IPS-15b (cell line): ENCODE data around the gene NEO1.
"Not testable (repeated sequence)": the region's sequence is repeated elsewhere in the genome, so short reads cannot be mapped to it uniquely, and the experiment has no call there.

Experiments used
- H3K27me3 ChIP-seq: one replicate; pipeline ENCODE4 v1.6.1; 2013; ENCODE audit warnings: low read length; ENCODE audit not compliant: control insufficient read depth, insufficient read depth
- H3K36me3 ChIP-seq: one replicate; pipeline ENCODE4 v1.6.1; 2013; ENCODE audit warnings: low read length; ENCODE audit not compliant: control insufficient read depth, insufficient read depth
- H3K4me1 ChIP-seq: one replicate; pipeline ENCODE4 v1.6.1; 2013; ENCODE audit warnings: mild to moderate bottlenecking, low read length; ENCODE audit not compliant: control insufficient read depth, insufficient read depth
- H3K4me3 ChIP-seq: one replicate; pipeline ENCODE4 v1.5.1; 2013; ENCODE audit warnings: low read depth, low read length
- H3K9ac ChIP-seq: one replicate; pipeline ENCODE4 v1.6.1; 2013; ENCODE audit warnings: low read depth, mild to moderate bottlenecking, low read length
- H3K9me3 ChIP-seq: one replicate; pipeline ENCODE4 v1.6.1; 2013; ENCODE audit warnings: mild to moderate bottlenecking, low read length; ENCODE audit not compliant: control insufficient read depth, insufficient read depth

NEO1 gene

GRCh38 chr15:73153024-73153423 lies 100.8 kb downstream of the NEO1 start:
- no peak overlapping the region for H3K4me3 ChIP-seq

GRCh38 chr15:73153447-73153846 lies 101.2 kb downstream of the NEO1 start:
- Histone ChIP-seq H3K27me3 (no peaks in the 10 kb centered on the region), H3K4me1 (no peaks in the 10 kb centered on the region), H3K4me3 (no peak overlapping the region), H3K9me3 (no peaks in the 10 kb centered on the region), H3K36me3 (no peaks in the 10 kb centered on the region), H3K9ac (no peak overlapping the region)

More at GRCh38 chr15:73153024-73153423, 100.8 kb downstream of the NEO1 start:
- Histone ChIP-seq H3K27me3 (no peaks in the 10 kb centered on the region), H3K9ac (no peak overlapping the region), H3K36me3 (no peaks in the 10 kb centered on the region), H3K9me3 (no peaks in the 10 kb centered on the region), H3K4me1 (no peaks in the 10 kb centered on the region)

GRCh38 chr15:73156431-73157191 lies 104.3 kb downstream of the NEO1 start:
- Histone ChIP-seq H3K27me3 (no peaks in the 10 kb centered on the region), H3K36me3 (no peaks in the 10 kb centered on the region), H3K4me3 (no peak overlapping the region), H3K4me1 (no peaks in the 10 kb centered on the region), H3K9ac (no peak overlapping the region), H3K9me3 (no peaks in the 10 kb centered on the region)

GRCh38 chr15:73161546-73161945 lies 109.3 kb downstream of the NEO1 start:
- Histone ChIP-seq H3K27me3 (no peaks in the 10 kb centered on the region), H3K9me3 (no peaks in the 10 kb centered on the region), H3K9ac (no peak overlapping the region), H3K4me1 (no peaks in the 10 kb centered on the region), H3K36me3 (no peaks in the 10 kb centered on the region), H3K4me3 (no peak overlapping the region)

- no peaks in the 10 kb centered on the region for H3K9me3 ChIP-seq
- no peaks in the 10 kb centered on the region for H3K36me3 ChIP-seq
- H3K27me3 ChIP-seq = no peaks in the 10 kb centered on the region
- no peaks in the 10 kb centered on the region for H3K4me1 ChIP-seq
- H3K9ac ChIP-seq = no peak overlapping the region
- no peak overlapping the region for H3K4me3 ChIP-seq
Observed at GRCh38 chr15:73165435-73165834, 113.2 kb downstream of the NEO1 start.

- Histone ChIP-seq H3K9me3 (no peaks in the 10 kb centered on the region), H3K4me1 (no peaks in the 10 kb centered on the region), H3K36me3 (no peaks in the 10 kb centered on the region), H3K27me3 (no peaks in the 10 kb centered on the region), H3K9ac (no peak overlapping the region), H3K4me3 (no peak overlapping the region)
Observed at GRCh38 chr15:73165844-73166243, 113.6 kb downstream of the NEO1 start.

- H3K4me3 ChIP-seq, H3K27me3 ChIP-seq, H3K9ac ChIP-seq, H3K36me3 ChIP-seq, H3K9me3 ChIP-seq, H3K4me1 ChIP-seq: not testable (repeated sequence)
Observed at GRCh38 chr15:73166711-73167110, 114.4 kb downstream of the NEO1 start.

GRCh38 chr15:73168487-73168886 lies 116.2 kb downstream of the NEO1 start:
- Histone ChIP-seq H3K4me1 (no peaks in the 10 kb centered on the region), H3K9ac (no peak overlapping the region), H3K36me3 (no peaks in the 10 kb centered on the region), H3K27me3 (no peaks in the 10 kb centered on the region), H3K4me3 (no peak overlapping the region), H3K9me3 (no peaks in the 10 kb centered on the region)

GRCh38 chr15:73171711-73172110 lies 119.4 kb downstream of the NEO1 start:
- Histone ChIP-seq H3K4me3 (no peak overlapping the region), H3K4me1 (peaks cover 5% of the 10 kb centered on the region), H3K9me3 (no peaks in the 10 kb centered on the region), H3K36me3 (no peaks in the 10 kb centered on the region), H3K9ac (no peak overlapping the region), H3K27me3 (no peaks in the 10 kb centered on the region)

- H3K4me3 ChIP-seq = no peak overlapping the region
- H3K27me3 ChIP-seq = no peaks in the 10 kb centered on the region
- no peaks in the 10 kb centered on the region for H3K36me3 ChIP-seq
- no peak overlapping the region for H3K9ac ChIP-seq
- H3K4me1 ChIP-seq = peaks cover 5% of the 10 kb centered on the region
- H3K9me3 ChIP-seq = no peaks in the 10 kb centered on the region
Observed at GRCh38 chr15:73172508-73172907, 120.2 kb downstream of the NEO1 start.

GRCh38 chr15:73174171-73174570 lies 121.9 kb downstream of the NEO1 start:
- no peak overlapping the region for H3K4me3 ChIP-seq
- no peak overlapping the region for H3K9ac ChIP-seq
- H3K27me3 ChIP-seq = no peaks in the 10 kb centered on the region
- H3K36me3 ChIP-seq = no peaks in the 10 kb centered on the region
- H3K4me1 ChIP-seq = peaks cover 5% of the 10 kb centered on the region
- H3K9me3 ChIP-seq = no peaks in the 10 kb centered on the region

- Histone ChIP-seq H3K4me3 (no peak overlapping the region), H3K9ac (no peak overlapping the region), H3K27me3 (no peaks in the 10 kb centered on the region), H3K4me1 (peaks cover 5% of the 10 kb centered on the region), H3K9me3 (no peaks in the 10 kb centered on the region), H3K36me3 (no peaks in the 10 kb centered on the region)
Observed at GRCh38 chr15:73175382-73175781, 123.1 kb downstream of the NEO1 start.
